ENCODE results near the gene CPSF2.

- TF ChIP-seq EZH2 (IDR thresholded peaks at IDR 0.05; ENCODE audit: low read length, unreplicated experiment), result no peak
- TF ChIP-seq EZH2phosphoT487 (IDR thresholded peaks at IDR 0.05; ENCODE audit: borderline replicate concordance, low read length), result no peak
- TF ChIP-seq, protein P1, sequence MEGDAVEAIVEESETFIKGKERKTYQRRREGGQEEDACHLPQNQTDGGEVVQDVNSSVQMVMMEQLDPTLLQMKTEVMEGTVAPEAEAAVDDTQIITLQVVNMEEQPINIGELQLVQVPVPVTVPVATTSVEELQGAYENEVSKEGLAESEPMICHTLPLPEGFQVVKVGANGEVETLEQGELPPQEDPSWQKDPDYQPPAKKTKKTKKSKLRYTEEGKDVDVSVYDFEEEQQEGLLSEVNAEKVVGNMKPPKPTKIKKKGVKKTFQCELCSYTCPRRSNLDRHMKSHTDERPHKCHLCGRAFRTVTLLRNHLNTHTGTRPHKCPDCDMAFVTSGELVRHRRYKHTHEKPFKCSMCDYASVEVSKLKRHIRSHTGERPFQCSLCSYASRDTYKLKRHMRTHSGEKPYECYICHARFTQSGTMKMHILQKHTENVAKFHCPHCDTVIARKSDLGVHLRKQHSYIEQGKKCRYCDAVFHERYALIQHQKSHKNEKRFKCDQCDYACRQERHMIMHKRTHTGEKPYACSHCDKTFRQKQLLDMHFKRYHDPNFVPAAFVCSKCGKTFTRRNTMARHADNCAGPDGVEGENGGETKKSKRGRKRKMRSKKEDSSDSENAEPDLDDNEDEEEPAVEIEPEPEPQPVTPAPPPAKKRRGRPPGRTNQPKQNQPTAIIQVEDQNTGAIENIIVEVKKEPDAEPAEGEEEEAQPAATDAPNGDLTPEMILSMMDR (conservative IDR thresholded peaks at IDR 0.05; ENCODE audit: low read depth, low read length), result no peak
Observed at GRCh38 chr14:92121207-92121669, 531 bp upstream of the CPSF2 start.
